HG02571 (cell line): ENCODE data around the gene ABCB9.
"Not testable (repeated sequence)": the region's sequence is repeated elsewhere in the genome, so short reads cannot be mapped to it uniquely, and the experiment has no call there.

ENCODE experiments used
- ATAC-seq: cut with Tn5 transposase; IDR thresholded peaks from one replicate; pipeline ENCODE4 v1.9.1; 2021; ENCODE audit warnings: mild to moderate bottlenecking, moderate library complexity; ENCODE audit not compliant: unreplicated experiment

ABCB9 gene

DNA sequence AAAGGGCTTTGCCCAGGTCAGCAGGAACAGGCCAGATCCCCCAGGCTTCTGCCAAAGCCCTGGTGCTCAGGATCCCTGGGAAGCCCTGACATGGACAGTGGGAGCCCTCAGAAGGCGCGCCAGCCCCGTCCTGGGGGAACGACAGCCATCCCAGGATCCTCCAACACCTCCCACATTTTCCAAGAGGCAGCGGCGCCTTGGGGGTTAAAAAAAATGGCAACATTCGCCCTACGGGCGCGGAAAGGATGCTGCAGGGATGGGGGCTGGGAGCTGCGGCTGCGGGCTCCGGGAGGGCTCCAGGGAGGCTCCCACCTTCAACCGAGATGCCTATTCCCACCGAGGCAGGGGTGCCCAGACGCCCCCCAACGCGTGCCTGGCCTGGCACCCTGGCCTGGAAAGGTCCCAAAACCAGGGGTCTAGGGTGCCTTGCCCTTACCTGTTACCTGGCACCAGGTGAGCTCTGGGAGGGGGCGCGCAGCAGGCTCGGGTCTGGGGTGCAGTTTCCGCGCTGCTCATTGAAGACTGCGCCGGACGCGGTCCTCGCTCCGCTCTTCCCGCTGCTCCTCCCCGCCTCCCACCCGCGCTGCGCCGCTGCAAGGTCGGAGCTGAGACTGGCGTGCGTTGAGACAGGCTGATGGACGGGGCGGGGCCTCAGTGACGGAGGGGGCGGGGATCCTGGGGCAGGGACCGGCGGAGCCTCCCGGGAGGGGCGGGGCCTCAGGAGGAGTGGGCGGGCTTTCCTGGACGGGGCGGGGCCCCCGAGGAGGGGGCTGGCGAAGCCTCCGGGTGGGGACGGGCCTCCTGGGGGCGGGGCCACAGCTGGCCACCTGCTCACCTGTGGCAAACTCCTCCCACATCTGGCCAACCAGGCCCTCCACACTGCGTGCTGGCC lies at the start of gene ABCB9:
Gene ABCB9 (minus strand): TSS at position 613 of the 892 bp plus-strand sequence. CDS start 6,228 bp downstream, outside the sequence.
- no peak for ATAC-seq

DNA sequence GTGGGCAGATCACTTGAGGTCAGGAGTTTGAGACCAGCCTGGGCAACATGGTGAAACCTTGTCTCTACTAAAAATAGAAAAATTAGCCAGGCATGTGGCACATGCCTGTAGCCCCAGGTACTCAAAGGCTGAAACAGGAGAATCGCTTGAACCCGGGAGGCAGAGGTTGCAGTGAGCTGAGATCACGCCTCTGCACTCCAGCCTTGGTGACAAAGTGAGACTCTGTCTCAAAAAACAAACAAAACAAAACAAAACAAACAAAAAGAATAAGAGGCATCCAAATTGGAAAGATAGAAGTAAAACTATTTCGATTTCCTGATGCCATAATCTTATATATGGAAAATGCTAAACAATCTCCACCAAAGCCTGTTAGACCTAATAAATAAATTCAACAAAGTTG lies 48.2 kb upstream of the ABCB9 start:
- not testable (repeated sequence) for ATAC-seq

DNA sequence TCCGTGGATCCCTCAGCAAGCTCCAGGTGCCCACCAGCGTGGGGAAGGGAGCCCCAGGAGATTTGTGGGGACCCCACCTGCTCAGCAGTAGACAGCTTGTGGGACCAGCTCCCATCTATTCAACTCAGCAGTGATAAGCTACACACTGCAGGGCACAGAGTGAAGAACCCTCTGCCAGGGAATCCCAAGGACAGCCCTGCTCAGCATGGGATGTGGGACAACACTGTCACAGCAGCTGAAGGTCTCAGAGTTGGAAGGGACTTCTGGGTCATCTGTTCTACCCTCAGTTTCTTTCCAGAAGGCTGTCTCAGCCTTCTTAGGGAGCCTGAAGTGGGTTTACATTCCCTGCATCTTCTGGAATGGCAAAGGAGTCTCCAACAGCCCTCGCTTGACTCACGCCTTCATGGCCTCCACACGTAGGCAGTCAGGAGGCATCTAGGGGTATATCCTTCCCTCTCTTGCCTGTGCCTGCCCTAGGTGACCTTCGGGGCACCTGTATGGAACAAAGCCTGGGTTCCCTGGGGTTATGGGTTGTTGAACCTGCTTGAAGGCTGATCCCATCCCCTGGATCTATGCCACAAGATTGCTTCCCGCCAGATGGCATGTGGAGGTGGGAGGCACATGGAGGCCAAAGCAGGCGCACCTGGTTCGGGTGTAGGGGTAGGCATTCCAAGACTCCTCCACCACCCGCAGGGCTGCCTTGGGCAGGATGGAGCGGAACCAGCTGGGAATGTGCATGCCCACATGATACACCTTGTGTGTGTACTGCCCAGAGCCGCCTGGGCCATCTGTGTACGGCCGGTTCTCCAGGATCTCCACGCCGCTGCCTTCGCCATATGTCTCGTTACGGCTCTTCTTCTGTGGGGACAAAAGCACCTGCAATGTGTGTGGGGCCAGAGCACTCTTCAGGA lies 47.2 kb upstream of the ABCB9 start:
- no peak for ATAC-seq

DNA sequence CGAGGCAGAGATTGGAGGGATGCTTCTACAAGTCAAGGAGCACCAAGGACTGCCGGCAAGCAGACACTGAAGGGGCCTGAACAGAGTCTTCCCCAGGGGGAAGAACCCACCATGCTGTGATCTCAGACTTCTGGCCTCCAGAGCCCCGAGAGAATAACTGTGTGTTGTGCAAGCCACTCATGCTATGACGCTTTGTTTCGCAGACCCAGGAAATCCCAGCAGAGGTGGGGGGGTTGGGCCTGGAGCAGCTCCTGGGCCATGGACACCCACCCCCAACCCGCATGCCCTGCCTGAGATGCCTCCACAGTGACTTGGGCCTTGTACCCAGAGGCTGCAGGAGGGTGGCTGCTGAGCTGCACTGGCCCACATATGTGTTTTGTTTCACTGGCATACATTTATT lies 45.4 kb upstream of the ABCB9 start:
- no peak for ATAC-seq

- ATAC-seq, result no peak
Observed at GRCh38 chr12:123010681-123011080, 44.4 kb upstream of the ABCB9 start.

DNA sequence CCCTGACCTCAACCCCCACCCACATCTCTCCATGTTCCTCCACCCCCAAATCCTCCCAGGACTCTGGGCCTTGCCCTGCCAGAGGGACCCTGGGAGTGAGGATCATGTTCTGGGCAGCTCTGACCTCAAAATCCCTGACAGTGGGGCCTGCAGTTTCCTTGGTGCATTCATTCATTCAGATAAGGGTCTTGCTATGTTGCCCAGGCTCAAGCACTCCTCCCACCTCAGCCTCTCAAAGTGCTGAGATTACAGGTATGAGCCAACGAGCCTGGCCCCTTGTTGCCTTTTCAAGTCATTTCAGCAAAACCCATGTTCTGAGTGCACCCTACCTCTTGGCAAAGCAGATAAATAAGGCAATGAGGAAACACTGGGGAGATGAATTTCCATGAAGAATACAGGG lies 43.8 kb upstream of the ABCB9 start:
- ATAC-seq, result no peak

- ATAC-seq, result no peak
Observed at GRCh38 chr12:123006977-123007376, 40.7 kb upstream of the ABCB9 start.

GRCh38 chr12:123005081-123005626 lies 38.9 kb upstream of the ABCB9 start:
- no peak for ATAC-seq

- no peak for ATAC-seq
Observed at GRCh38 chr12:123004287-123004686, 38.0 kb upstream of the ABCB9 start.

DNA sequence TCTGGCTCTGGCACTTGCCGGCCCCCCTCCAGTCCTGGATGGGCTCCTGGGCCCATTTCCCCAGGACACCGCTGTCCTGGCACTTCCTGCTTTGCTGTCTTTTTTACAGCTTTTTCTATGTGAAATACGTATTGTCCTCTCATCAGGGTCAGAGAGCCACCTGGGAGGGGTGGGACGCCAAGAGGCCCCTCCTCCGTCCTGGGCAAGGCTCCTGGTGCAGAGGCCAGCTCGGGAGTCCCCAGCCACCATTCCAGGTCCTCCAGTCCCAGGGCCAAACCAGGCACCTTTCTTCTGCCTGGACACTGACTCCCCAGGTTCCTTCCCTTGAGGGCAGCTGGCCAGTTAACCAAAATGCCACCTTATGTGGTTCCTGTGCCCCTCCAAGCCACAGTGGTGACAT lies 37.0 kb upstream of the ABCB9 start:
- ATAC-seq, result no peak

- no peak for ATAC-seq
Observed at GRCh38 chr12:123001464-123001863, 35.2 kb upstream of the ABCB9 start.

GRCh38 chr12:123000578-123000977 lies 34.3 kb upstream of the ABCB9 start:
- no peak for ATAC-seq

- ATAC-seq, result no peak
Observed at GRCh38 chr12:122999986-123000420, 33.7 kb upstream of the ABCB9 start.

DNA sequence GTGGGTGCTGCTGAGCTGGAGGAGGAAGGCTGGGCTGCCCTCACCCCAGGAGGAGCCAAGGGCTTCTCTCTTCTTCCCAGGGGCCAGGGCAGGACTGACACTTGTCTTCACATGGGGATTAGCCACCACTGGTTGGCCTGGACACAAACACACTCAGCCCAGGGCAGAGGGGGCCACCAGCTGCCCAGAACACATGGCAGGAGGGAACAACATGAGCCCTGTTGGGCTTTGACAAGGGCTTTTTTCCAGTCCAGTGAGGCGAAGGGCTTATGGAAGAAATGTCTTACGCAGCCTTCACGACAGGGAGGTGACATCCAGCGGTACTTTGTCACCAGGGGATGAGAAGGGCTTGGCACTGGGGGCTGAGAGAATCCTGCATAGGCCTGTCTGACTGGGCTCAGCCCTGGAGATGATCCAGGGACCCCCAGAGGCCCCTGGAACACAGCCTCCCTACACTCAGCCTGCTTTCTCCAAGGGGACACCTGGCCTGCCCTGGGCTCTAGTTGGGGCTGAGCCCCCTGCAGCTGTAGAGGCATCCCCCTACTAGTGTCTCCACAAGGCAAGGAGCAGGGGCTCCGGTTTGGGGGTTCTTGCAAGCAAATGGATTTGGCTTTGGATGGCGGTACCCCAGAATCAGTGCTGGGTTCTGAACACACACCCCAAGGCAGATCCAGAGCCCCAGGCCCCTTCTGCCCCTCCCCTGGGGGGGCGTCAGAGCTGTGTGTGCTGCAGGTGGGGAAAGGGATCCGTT lies 33.1 kb upstream of the ABCB9 start:
- no peak for ATAC-seq

- no peak for ATAC-seq
Observed at GRCh38 chr12:122998316-122998715, 32.1 kb upstream of the ABCB9 start.

DNA sequence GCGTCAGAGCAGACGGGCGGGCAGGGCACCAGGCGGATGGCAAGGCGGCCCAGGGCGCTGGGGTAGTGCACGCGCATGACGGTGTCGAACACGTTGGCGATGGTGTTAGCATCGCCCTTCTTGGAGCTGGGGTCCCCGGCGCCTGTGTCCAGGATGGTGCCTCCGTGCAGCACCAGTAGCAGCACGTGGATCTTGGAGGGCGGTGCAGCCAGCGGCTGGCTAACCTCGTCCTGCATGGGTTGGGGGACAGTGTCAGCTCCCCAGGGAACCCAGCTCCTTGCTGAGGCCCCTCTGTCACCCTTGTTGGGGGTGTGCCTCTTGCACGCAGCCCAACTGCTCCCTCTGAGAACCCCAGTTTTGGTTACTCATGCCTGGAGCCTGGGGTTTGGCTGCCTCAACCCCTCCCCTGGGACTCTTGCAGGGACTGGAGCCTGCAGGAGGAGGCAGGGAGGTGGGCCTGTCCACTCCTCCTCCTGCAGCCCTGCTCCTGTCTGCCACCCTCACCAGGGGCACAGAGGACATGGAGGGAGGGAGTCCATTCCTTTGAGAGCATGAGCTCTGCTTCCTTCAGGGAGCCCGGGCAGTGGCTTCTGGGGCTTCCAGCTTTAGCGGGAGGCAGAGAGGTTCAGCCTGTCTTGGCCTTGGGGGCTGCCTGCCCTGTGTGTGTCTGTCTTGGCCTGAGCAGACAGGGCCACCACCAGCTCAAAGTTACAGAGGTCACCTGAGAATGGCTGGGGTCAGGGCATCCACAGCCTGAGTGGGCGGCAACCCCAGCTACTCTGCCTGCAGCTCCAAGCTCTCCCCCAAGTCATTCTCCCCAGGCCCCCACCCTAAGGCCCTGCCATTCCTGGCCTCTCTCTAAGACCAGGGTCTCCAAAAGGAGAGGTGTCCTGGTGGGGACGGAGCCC lies 31.3 kb upstream of the ABCB9 start:
- no peak for ATAC-seq

DNA sequence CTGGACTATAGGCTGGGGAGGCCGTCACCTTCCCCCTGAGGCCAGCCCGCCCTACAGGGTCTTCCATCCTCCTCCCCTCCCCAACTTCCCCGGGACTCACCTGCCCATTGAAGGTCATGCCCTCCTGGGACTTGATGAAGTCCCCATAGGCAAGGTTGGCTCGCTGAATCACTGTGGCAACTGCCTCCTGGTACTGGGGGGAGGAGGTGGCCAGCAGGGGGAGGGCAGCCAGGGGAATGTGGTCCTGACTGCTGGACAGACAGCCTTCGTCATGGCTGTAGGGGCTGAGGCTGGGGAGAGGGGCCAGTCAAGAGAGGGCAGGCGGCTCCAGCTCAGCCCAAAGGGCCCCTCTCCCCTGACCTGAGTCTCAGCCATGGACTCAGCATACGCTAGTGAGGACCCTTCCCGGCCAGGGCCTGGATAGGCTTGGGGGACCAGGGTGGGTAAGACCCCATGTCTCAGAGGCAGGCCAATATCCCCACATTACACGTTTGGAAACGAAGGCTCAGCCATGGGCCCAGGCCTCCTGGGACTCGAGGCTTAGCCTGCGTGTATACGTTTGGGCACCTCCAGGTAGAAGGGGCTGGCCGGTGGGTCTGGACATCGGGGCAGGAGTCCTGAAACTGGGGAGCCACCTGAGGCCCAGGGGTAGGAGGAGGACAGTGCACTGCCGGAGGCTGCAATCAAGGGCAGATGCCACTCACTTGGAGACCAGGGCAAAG lies 30.5 kb upstream of the ABCB9 start:
- no peak for ATAC-seq

- ATAC-seq, result no peak
Observed at GRCh38 chr12:122996188-122996601, 29.9 kb upstream of the ABCB9 start.
